Left cardiac atrium (tissue), 4 donors: ENCODE measurements around the gene PSMG3. TPM values are rescaled to one million over a fixed set of nuclear protein-coding genes. Genes with fewer than 3 reads are reported as not detected.

Source experiments
- ATAC-seq, 2 donors: fragments of 200-7000 bp; cut with Tn5 transposase; one replicate each; pipeline ENCODE4 v1.9.1; 2020; ENCODE audit warnings: mild to moderate bottlenecking in 2 of 2, moderate library complexity in 2 of 2
- DNase-seq: peaks from one replicate; pipeline ENCODE4 v3.0.0-alpha.2; 2020
- intact Hi-C, 2 donors: fragments of 100-400 bp; cut with DNase I; formaldehyde crosslinking; loops; one replicate each; pipeline versions ENCODE4 v1.14.1 to v1.15.1; 2022 to 2023
- total RNA-seq, 2 donors: library from RNA; stranded (reverse); fragmentation: NEBNext Ultra II Directional; extraction: Animal tissue kit (Norgen Biotek cat#: 25700); gene quantifications; one replicate each; pipeline ENCODE4 v1.2.1, GENCODE V29; 2021
- donor health status: DM: no; HTN: yes; CAD: no.
- donor health status: DM: no; HTN: yes; CAD: no; lungs with severe emphysema.
- donor health status: DM: yes; HTN: yes; CAD: no.
- donor health status: Dilated cardiomyopathy.

PSMG3 gene
- total RNA-seq, 2 donors from 2014 or later, result 14.3 to 15.0 TPM

DNA sequence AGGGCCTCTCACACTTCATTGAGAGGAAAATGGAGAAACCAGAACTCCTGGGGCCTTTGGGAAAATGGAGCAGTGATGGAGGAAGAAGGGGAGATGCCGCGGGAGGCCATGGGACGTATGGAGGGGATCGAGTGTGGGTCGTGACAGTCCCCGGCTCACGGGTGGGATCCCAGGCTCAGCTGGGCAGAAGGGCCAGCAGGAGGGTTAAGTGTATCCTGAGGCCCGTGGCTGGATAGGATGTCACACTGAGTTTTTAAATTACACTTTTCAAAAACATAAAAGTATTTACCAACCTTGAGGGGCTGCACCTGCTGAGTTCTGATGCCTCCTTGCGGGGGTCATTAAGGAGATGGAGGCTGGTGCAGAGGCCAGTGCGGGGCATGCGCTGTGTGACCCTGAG lies 28.0 kb upstream of the PSMG3 start:
- ATAC-seq (no peak), DNase-seq (no peak)
- intact Hi-C loops, result no loop called here

- ATAC-seq (no peak), DNase-seq (no peak)
- intact Hi-C loops, result no loop called here
These were observed 27.4 kb upstream of the PSMG3 start for GRCh38 chr7:1597066-1597760.

- DNase-seq (no peak), ATAC-seq (no peak)
- intact Hi-C loops, result no loop called here
These were observed 26.6 kb upstream of the PSMG3 start for GRCh38 chr7:1596181-1597043.

DNA sequence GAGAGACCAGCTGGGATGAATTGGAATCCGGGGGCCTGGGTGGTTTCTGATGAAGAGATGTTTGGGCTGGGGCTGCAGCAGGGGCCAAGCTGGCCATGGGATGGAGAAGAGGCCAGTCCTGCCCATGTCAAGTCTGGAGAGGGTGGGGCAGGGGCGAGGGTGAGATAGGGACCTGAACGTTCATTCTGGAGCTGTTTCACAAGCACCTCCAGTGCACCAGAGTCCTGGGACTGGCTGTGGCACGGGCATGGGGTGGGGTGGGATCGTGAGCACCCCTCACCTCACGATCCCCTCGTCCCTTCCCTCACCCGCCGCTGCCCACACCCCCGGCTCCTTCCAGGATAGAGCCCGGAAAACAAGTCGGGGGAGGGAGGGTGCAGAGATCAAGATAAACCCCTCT lies 25.8 kb upstream of the PSMG3 start:
- no peak for ATAC-seq
- intact Hi-C loops, result no loop called here
- no peak for DNase-seq

DNA sequence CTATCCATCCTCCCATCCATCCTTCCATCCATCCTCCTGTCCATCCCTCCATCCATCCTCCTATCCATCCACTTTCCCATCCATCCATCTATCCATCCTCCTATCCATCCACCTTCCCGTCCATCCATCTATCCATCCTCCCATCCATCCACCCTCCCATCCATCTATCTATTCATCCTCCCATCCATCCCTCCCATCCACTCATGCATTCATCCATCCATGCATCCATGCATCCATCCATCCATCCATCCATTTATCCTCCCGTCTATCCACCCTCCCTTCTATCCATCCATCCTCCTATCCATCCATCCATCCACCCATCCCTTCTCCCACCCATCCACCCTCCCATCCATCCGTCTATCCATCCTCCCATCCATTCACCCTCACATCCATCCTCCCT lies 25.2 kb upstream of the PSMG3 start:
- ATAC-seq, result no peak
- intact Hi-C loops, result no loop called here
- DNase-seq, result no peak

DNA sequence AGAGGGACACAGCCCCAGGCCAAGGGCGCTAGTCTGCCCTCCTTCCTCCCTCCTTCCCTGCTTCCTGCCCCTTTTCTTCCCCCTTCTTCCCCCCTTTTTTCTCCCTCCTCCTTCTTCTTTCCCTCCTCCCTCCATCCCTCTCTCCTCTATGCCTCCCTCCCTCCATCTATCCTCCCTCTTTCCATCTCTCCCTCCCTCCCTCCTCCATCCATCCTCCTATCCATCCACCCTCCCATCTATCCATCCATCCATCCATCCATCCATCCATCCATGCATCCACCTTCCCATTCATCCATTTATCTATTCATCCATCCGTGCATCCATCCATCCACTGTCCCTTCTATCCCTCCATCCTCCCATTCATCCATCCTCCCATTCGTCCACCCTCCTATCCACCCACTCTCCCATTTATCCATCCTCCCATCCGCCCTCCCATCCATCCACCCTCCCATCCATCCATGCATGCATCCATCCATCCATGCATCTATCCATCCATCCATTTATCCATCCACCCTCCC lies 24.1 kb upstream of the PSMG3 start:
- intact Hi-C loops, result no loop called here
- ATAC-seq (no peak), DNase-seq (no peak)

DNA sequence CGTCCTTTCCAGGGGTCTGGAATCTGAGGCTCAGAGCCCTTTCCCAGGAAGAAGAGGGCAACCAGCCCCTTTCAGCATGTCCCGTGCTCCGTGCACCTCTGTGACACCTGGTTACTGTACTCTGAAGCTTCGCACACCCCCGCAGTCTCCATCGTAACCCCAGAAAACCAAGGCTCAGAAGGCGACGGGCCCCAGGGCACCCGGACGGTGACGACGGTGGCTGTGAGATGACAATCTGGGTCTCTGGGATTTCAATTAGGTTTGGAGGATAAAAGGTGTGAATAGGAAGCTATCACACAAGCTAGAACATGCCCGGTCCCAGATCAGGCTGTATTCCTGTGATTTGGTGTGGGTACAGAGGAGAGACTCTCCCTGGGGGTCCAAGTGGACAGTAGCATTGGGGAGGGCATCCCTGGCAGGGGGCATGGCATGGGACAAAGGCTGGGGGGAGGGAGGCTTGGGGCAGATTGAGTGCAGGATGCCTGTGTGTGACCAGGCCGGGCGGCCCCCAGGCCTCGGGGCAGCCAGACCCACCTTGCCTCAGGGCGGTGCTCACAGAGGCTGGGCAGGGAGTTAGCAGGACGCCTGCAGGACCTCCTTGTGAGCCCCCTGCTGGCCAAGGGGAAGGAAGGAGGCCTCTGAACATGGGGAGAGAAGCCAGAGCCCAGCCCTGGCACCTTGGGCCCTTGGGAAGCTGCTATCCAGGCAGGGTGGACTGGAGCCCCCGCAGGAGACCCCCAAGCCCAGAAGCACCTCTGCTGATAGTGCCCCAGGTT lies 23.4 kb upstream of the PSMG3 start:
- DNase-seq, result no peak
- ATAC-seq, result no peak
- intact Hi-C loops, result no loop called here

DNA sequence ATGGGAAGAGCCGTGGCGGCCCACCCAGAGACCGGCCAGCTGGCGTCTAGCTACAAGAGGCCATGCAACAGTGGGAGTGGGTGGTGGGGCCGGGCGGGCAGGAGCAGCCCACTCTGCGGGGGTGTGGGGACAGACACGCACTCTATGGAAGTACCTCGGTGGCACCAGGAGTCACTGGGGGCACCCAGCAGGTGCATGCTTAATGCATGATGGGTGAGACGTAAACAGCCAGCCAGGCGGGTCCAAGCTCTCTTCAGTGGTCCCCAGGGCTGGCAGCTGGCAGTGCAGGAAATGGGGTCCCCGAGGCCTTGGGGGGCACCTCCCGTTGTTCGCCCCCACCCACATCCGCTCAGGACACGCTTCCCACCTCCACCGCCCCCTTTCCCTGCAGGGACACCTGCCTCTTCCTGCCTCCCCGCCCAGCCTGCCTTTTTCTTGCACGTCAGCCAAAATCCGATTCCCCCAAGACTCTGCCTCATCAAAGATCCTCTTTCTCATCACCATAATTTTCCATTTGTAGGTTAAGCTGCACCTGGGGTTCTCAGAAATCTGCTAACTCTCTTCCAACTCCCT lies 22.6 kb upstream of the PSMG3 start:
- intact Hi-C loops, result no loop called here
- ATAC-seq (no peak), DNase-seq (no peak)

DNA sequence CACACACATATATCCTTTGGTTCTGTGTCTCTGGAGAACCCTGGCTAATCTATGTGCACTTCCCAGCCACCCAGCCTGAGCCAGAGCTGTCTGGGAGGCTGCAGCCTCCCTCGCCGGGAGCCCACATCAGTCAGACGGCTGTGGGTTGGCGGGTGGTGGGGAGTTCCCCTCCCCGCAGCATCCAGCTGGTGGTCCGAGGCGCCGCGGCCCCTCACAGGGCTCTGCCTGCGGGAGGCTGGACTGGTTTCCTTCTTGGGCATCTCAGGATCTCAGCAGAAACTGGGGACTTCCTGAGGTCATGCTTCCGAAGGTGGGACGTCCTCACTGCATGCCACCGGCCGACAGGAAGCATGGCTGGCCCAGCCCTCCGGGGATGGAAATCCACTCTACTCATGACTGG lies 22.0 kb upstream of the PSMG3 start:
- DNase-seq, result no peak
- intact Hi-C loops, result no loop called here
- ATAC-seq, result no peak

DNA sequence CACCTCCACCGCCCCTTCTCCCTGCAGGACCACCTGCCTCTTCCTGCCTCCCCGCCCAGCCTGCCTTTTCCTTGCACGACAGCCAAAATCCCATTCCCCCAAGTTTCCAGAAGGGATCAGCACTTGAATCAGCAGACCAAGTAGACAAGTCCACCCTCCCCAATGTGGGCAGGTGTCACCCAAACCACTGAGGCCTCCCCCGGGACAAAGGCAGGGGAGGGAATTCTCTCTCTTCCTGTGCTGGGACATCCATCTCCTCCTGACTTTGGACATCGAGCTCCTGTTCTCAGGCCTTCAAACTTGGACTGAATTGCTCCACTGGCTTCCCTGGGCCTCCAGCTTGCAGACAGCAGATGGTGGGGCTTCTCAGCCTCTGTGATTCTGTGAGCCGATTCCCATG lies 21.6 kb upstream of the PSMG3 start:
- intact Hi-C loops, result no loop called here
- DNase-seq (no peak), ATAC-seq (no peak)

DNA sequence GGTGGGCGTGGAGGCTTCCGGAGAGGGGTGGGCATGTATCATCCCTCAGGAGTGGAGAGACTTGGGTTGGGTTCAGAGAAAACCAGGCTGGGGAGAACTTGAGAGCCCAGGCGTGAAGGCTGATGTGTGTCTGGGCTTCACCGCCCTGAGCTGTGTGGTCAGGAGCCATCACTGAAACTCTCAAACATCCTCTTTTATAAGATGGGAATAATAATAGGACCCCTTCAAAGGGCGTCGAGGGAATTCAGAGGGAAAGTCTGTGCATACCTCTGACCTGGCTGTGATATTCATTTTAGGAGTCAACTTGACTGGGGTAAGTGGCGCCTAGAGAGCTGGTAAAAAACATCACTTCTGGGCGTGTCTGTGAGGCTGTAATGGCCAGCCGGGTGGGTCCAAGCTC lies 21.1 kb upstream of the PSMG3 start:
- ATAC-seq, result no peak
- DNase-seq, result no peak
- intact Hi-C loops, result no loop called here

DNA sequence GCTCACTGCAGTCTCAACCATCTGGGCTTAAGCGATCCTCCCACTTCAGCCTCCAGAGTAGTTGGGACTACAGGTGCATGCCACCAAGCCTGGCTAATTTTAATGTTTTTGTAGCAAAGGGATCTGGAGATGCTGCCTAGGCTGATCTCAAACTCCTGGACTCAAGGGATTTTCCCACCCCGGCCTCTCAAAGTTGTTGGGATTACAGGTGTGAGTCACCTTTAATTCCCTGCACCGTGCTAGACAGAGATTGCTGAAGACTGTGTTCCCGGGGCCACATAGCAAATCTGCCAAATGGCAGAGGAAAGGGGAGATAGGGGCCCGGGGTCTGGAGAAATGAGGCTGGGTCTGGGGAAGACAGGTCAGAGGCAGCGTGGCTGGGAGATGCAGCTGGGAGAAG lies 20.6 kb upstream of the PSMG3 start:
- ATAC-seq, result no peak
- intact Hi-C loops, result no loop called here

GRCh38 chr7:1588978-1589377 lies 19.1 kb upstream of the PSMG3 start:
- DNase-seq, result no peak
- intact Hi-C loops, result no loop called here
- no peak for ATAC-seq

More for the DNA sequence above, 20.6 kb upstream of the PSMG3 start:
- DNase-seq, result no peak

DNA sequence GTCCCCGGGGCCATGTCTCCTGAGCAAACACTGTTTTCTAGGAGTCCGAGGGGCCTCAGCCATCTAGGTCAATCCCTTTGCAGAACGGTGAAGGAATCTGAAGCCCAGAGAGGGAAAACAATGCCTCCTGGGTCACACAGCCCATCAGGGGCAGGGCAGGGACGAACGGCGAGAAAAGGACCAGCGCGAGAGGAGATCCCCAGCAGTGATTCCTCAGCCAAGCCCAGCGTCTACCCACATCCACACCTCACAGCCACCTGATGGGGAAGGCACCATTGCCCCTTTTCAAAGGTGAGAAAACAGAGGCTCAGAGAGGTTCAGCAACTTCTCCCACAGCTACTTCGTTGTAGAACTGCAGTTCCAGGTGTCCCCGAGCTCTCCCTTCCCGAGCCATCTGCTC lies 17.9 kb upstream of the PSMG3 start:
- intact Hi-C loops, result no loop called here
- DNase-seq (no peak), ATAC-seq (no peak)

DNA sequence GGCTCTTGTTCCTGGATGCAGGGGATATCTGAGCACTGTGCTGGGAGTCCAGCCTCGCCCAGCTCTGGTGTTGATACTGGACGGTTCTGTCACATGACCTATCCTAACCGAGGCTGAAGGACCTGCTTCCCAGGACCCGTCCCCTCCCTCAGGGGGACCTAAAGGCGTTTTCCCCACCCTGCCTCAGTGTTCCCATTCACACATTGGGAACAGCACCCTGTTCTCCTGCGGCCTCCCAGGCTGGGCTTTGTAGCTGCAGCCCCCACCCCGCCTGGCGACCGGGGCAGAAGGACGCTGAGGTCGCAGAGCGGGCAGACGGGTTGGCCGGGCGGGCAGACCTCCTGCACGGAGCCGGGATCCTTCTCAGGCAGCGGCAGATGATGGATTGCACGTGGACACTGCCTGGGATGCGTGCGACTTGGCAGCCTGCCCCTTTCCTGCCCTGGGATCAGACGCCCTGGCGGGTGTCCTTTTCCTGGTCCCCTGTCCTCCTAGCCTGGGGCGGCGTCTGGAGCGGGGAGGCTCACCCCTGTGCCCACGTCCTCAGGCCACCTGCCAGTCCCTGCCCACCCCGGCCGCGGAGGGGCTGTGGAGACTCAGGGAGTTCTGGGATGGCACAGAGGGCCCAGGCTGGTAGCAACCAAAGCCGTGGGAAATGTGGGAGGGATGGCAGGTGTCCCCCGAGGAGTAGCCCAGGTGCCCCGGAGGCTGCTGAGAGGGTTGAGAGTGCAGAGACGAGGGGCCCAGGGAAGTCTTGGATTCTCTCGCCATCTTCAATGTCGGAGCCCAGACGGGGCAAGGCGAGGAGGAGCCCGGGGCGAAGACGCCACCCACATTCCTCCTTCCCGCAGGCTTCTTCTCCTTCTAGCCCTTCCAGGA lies 17.2 kb upstream of the PSMG3 start:
- intact Hi-C loops, result no loop called here
- DNase-seq (no peak), ATAC-seq (peak in 1 of 2 donors; percentile 38)

- no peak for ATAC-seq
- intact Hi-C loops, result no loop called here
These were observed 16.4 kb upstream of the PSMG3 start for GRCh38 chr7:1586126-1586826.

DNA sequence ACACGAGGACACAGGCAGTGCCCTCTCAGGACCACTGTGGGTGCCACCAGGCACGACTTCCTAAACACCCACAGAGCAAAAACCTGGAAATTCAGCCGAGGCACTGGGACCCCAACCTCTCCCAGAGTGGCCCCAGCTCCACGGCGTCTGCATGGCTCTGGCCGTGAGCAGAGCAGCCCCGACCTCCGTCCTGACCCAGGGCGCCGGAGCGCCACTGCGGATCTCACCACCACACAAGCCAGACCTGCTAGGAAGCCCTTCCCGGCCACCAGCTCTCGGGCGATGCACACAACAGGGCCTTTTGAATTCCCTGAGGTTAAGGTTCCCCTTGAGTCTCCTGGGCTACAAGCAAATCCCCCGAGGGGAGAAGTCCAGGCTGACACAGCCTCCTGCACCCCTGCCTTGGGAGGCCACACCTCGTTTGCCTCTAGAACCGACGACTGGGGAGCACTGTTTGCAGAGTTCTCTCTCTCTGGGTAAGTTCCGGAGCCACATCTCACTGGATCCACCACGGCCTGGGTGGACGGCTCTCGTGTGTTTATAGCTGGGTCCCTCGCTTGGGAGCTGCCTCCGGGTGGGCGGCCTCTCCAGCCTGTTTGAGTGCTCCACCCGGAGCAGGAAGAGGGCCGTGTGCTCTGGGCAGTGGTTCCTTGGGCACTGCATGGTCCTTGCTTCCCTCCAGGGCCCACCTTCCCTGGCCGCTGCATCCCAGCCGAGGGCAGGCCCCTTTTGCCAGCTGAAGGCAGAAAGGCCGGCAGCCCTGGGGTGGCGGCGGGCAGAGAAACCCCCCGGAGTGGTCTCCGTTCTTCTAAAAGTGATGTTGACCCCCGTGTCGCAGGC lies 15.5 kb upstream of the PSMG3 start:
- no peak for DNase-seq
- no peak for ATAC-seq
- intact Hi-C loops, result no loop called here

More at GRCh38 chr7:1586126-1586826, 16.4 kb upstream of the PSMG3 start:
- no peak for DNase-seq
